ENCODE data around the gene OR4C45.
"Not testable (repeated sequence)": the region's sequence is repeated elsewhere in the genome, so short reads cannot be mapped to it uniquely, and the experiment has no call there.

OR4C45 gene

DNA sequence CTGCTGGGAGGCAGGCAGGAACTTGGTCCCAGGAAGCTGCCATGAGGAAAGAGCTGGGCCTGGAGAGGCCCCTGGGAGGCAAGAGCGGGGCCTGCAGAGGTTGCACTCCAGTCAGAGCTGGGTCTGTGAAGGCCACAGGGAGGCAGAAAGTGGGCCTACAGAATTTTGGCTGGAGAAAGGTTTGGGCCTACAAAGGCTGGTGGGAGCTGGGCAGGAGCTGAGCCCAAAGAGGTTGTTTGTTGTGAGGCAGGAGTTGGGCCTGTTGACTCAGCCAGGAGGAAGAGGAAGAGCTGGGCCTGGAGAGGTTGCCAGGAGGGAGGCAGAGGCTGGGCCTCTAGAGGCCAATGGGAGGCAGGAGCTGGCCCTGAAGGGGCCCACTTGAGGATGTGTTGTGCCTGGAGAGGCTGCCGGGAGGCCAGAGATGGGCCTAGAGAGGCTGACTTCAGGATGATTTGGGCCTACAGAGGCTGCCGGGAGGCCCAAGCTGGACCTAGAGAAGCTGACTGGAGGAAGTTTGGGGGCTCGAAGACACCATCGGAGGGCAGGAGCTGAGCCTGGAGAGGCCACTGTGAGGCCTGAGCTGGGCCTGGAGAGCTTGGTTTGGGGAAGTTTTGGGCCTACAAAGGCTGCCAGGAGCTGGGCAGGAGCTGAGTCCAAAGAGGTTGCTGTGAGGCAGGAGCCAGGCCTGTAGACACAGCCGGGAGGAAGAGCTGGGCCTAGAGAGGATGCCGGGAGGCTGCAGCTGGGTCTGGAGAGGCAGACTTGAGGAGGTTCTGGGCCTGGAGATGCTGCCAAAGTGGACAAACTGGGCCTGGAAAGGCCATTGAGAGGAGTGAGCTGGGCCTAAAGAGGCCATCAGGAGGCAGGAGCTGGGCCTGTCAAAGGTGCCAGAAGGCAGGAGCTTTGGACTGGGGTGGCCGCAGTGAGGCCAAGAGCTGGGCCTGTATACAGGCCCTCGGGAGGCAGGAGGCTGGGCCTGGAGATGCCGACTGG lies 40.7 kb downstream of the OR4C45 start:
- peaks cover 0 to 7% of the 10 kb centered on the region in 2 donors for H3K9me3 ChIP-seq (ENCODE audit: control insufficient read depth in 2 of 2, low read length in 2 of 2)

DNA sequence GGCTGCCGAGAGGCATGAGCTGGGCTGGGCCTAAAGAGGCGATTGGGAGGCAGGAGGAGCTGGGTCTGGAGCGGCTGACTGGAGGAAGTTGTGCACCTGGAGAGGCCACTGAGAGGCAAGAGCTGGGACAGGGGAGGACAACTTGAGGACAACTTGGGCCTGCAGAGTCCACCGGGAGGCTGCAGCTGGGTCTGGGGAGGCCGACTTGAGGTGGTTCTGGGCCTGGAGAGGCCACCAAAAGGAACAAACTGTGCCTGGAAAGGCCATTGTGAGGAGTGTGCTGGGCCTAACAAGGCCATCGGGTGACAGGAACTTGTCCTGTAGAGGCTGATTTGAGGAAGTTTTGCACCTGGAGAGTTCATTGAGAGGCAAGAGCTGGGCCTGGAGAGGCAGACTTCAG lies 41.5 kb downstream of the OR4C45 start:
- H3K27ac ChIP-seq (ENCODE audit: low read length), result no peak overlapping the region
- H3K36me3 ChIP-seq (ENCODE audit: control insufficient read depth in 2 of 2, insufficient read depth in 2 of 2, low read length in 2 of 2), result no peaks in the 10 kb centered on the region
- no peaks in the 10 kb centered on the region for H3K27me3 ChIP-seq (ENCODE audit: control insufficient read depth in 1 of 2, insufficient read depth in 2 of 2, low read length in 2 of 2)
- peaks cover 0 to 7% of the 10 kb centered on the region in 2 donors for H3K9me3 ChIP-seq (ENCODE audit: control insufficient read depth in 2 of 2, low read length in 2 of 2)
- H3K4me1 ChIP-seq (ENCODE audit: control insufficient read depth, insufficient read depth, low read length), result no peaks in the 10 kb centered on the region
- H3K4me3 ChIP-seq (ENCODE audit: low read length in 2 of 2), result no peak overlapping the region
- no peak overlapping the region for H3K9ac ChIP-seq (ENCODE audit: low read length in 2 of 2)

More for the DNA sequence above, 40.7 kb downstream of the OR4C45 start:
- H3K4me1 ChIP-seq (ENCODE audit: control insufficient read depth, insufficient read depth, low read length), result no peaks in the 10 kb centered on the region
- no peak overlapping the region for H3K27ac ChIP-seq (ENCODE audit: low read length)
- no peak overlapping the region for H3K4me3 ChIP-seq (ENCODE audit: low read length in 2 of 2)
- no peaks in the 10 kb centered on the region for H3K27me3 ChIP-seq (ENCODE audit: control insufficient read depth in 1 of 2, insufficient read depth in 2 of 2, low read length in 2 of 2)
- H3K36me3 ChIP-seq (ENCODE audit: control insufficient read depth in 2 of 2, insufficient read depth in 2 of 2, low read length in 2 of 2), result no peaks in the 10 kb centered on the region
- no peak overlapping the region for H3K9ac ChIP-seq (ENCODE audit: low read length in 2 of 2)

DNA sequence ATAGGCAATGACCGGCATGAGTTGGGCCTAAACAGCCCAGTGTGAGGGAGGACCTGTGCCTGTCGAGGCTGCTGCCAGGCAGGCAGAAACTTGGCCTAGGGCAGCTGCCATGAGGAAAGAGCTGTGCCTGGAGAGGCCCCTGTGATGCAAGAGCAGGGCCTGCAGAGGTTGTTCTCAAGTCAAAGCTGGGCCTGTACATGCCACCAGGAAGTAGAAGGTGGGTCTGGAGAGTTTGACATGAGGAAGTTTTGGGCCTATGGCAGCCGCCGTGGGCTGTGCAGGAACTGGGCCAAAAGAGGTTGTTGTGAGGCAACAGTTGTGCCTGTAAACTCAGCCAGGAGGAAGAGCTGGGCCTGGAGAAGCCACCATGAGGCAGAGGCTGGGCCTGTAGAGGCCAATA lies 43.2 kb downstream of the OR4C45 start:
- H3K27me3 ChIP-seq (ENCODE audit: control insufficient read depth in 1 of 2, insufficient read depth in 2 of 2, low read length in 2 of 2), result no peaks in the 10 kb centered on the region
- no peak overlapping the region for H3K4me3 ChIP-seq (ENCODE audit: low read length in 2 of 2)
- no peaks in the 10 kb centered on the region for H3K36me3 ChIP-seq (ENCODE audit: control insufficient read depth in 2 of 2, insufficient read depth in 2 of 2, low read length in 2 of 2)
- H3K4me1 ChIP-seq (ENCODE audit: control insufficient read depth, insufficient read depth, low read length), result no peaks in the 10 kb centered on the region
- H3K9me3 ChIP-seq (ENCODE audit: control insufficient read depth in 2 of 2, low read length in 2 of 2), result peaks cover 2 to 7% of the 10 kb centered on the region in 2 donors
- H3K9ac ChIP-seq (ENCODE audit: low read length in 2 of 2), result no peak overlapping the region
- H3K27ac ChIP-seq (ENCODE audit: low read length), result no peak overlapping the region

DNA sequence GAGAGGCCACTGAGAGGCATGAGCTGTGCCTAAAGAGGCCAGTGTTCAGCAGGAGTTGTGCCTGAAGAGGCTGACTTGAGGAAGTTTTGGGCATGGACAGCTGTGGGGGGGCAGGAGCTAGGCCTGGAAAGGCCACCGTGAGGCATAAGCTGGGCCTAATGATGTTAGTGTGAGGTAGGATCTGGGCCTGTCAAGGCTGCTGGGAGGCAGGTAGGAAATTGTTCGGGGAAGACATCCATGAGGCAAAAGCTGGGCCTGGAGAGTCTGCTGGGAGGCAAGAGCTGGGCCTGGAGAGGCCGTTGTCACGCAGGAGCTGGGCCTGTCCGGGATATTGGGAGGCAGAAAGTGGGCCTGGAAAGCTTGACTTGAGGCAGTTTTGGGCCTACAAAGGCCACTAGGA lies 44.9 kb downstream of the OR4C45 start:
- H3K4me1 ChIP-seq (ENCODE audit: control insufficient read depth, insufficient read depth, low read length), result no peaks in the 10 kb centered on the region
- H3K27me3 ChIP-seq (ENCODE audit: control insufficient read depth in 1 of 2, insufficient read depth in 2 of 2, low read length in 2 of 2), result no peaks in the 10 kb centered on the region
- H3K36me3 ChIP-seq (ENCODE audit: control insufficient read depth in 2 of 2, insufficient read depth in 2 of 2, low read length in 2 of 2), result no peaks in the 10 kb centered on the region
- peaks cover 2 to 7% of the 10 kb centered on the region in 2 donors for H3K9me3 ChIP-seq (ENCODE audit: control insufficient read depth in 2 of 2, low read length in 2 of 2)
- no peak overlapping the region for H3K4me3 ChIP-seq (ENCODE audit: low read length in 2 of 2)
- H3K9ac ChIP-seq (ENCODE audit: low read length in 2 of 2), result no peak overlapping the region
- H3K27ac ChIP-seq (ENCODE audit: low read length), result no peak overlapping the region

GRCh38 chr11:50078001-50078400 lies 45.3 kb downstream of the OR4C45 start:
- no peak overlapping the region for H3K27ac ChIP-seq (ENCODE audit: low read length)
- H3K4me3 ChIP-seq (ENCODE audit: low read length in 2 of 2), result no peak overlapping the region
- peaks cover 2 to 7% of the 10 kb centered on the region in 2 donors for H3K9me3 ChIP-seq (ENCODE audit: control insufficient read depth in 2 of 2, low read length in 2 of 2)
- no peaks in the 10 kb centered on the region for H3K36me3 ChIP-seq (ENCODE audit: control insufficient read depth in 2 of 2, insufficient read depth in 2 of 2, low read length in 2 of 2)
- H3K27me3 ChIP-seq (ENCODE audit: control insufficient read depth in 1 of 2, insufficient read depth in 2 of 2, low read length in 2 of 2), result no peaks in the 10 kb centered on the region
- H3K9ac ChIP-seq (ENCODE audit: low read length in 2 of 2), result no peak overlapping the region
- no peaks in the 10 kb centered on the region for H3K4me1 ChIP-seq (ENCODE audit: control insufficient read depth, insufficient read depth, low read length)

DNA sequence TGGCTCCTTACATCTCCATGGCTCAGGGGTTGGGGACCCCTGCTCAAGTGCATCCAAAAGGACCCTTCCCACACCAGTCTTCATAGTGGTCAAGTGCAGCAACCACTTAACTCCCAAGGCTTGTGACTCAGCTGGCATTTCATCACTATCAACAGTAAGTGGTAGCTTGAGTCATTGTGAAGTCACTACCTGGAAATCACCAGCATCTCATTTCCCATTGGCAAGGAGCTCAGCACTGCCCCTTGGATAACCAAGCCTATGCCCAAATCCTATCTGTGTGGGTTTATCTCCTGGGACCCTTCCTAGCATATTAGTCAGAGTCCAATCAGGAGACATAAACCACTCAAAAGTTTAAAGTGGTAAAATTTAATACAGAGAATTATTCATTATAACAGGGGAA lies 46.3 kb downstream of the OR4C45 start:
- H3K27ac ChIP-seq (ENCODE audit: low read length); H3K9ac ChIP-seq (ENCODE audit: low read length in 2 of 2); H3K27me3 ChIP-seq (ENCODE audit: control insufficient read depth in 1 of 2, insufficient read depth in 2 of 2, low read length in 2 of 2); H3K9me3 ChIP-seq (ENCODE audit: control insufficient read depth in 2 of 2, low read length in 2 of 2); H3K4me3 ChIP-seq (ENCODE audit: low read length in 2 of 2); H3K4me1 ChIP-seq (ENCODE audit: control insufficient read depth, insufficient read depth, low read length); H3K36me3 ChIP-seq (ENCODE audit: control insufficient read depth in 2 of 2, insufficient read depth in 2 of 2, low read length in 2 of 2): not testable (repeated sequence)

DNA sequence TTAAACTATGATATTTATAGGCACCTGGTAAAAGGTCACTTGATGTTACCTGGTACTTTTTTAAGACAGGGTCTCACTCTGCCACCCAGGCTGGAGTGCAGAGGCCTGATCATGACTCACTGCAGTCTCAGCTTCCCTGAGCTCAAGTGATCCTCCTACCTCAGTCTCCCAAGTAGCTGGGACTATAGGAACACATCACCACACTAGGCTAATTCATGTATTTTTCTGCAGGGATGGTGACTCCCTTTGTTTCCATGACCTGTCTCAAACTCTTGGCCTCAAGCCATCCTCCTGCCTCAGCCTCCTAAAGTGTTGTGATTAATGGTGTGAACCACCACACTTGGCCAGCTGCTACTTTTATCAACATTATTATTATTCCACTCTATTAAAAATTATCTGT lies 47.6 kb downstream of the OR4C45 start:
- no peak overlapping the region for H3K9ac ChIP-seq (ENCODE audit: low read length in 2 of 2)
- H3K9me3 ChIP-seq (ENCODE audit: control insufficient read depth in 2 of 2, low read length in 2 of 2), result peaks cover 2 to 3% of the 10 kb centered on the region in 2 donors
- no peak overlapping the region for H3K27ac ChIP-seq (ENCODE audit: low read length)
- H3K27me3 ChIP-seq (ENCODE audit: control insufficient read depth in 1 of 2, insufficient read depth in 2 of 2, low read length in 2 of 2), result no peaks in the 10 kb centered on the region
- no peaks in the 10 kb centered on the region for H3K4me1 ChIP-seq (ENCODE audit: control insufficient read depth, insufficient read depth, low read length)
- H3K36me3 ChIP-seq (ENCODE audit: control insufficient read depth in 2 of 2, insufficient read depth in 2 of 2, low read length in 2 of 2), result no peaks in the 10 kb centered on the region
- no peak overlapping the region for H3K4me3 ChIP-seq (ENCODE audit: low read length in 2 of 2)
